ENCODE results near the gene ATP11A.
"Not testable (repeated sequence)": the region's sequence is repeated elsewhere in the genome, so short reads cannot be mapped to it uniquely, and the experiment has no call there.

DNA sequence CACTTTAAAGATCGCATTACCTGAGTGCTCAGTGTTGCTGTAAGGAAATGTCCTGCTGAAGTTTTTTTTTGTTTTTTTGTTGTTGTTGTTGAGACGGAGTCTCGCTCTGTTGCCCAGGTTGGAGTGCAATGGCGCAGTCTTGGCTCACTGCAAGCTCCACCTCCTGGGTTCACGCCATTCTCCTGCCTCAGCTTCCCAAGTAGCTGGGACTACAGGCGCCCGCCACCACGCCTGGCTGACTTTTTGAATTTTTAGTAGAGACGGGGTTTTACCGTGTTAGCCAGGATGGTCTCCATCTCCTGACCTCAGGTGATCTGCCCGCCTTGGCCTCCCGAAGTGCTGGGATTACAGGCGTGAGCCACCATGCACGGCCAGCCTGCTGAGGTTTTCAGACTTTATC is 175.6 kb downstream of the ATP11A start:
- not testable (repeated sequence) for TF ChIP-seq CTCF (tag by site-specific recombination; IDR thresholded peaks at IDR 0.05); ZNF266 (tag by site-specific recombination; IDR thresholded peaks at IDR 0.05; ENCODE audit: low read depth); ZNF843 (tag by site-specific recombination; IDR thresholded peaks at IDR 0.05); SALL2 (tag by site-specific recombination; IDR thresholded peaks at IDR 0.05; ENCODE audit: borderline replicate concordance); ZBTB1 (tag by site-specific recombination; IDR thresholded peaks at IDR 0.05); ZBTB21 (tag by site-specific recombination; IDR thresholded peaks at IDR 0.05); OVOL3 (tag by site-specific recombination; IDR thresholded peaks at IDR 0.05)
- TF ChIP-seq, protein P1, sequence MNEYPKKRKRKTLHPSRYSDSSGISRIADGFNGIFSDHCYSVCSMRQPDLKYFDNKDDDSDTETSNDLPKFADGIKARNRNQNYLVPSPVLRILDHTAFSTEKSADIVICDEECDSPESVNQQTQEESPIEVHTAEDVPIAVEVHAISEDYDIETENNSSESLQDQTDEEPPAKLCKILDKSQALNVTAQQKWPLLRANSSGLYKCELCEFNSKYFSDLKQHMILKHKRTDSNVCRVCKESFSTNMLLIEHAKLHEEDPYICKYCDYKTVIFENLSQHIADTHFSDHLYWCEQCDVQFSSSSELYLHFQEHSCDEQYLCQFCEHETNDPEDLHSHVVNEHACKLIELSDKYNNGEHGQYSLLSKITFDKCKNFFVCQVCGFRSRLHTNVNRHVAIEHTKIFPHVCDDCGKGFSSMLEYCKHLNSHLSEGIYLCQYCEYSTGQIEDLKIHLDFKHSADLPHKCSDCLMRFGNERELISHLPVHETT (tag by site-specific recombination; IDR thresholded peaks at IDR 0.05), result not testable (repeated sequence)
- TF ChIP-seq, protein P2, sequence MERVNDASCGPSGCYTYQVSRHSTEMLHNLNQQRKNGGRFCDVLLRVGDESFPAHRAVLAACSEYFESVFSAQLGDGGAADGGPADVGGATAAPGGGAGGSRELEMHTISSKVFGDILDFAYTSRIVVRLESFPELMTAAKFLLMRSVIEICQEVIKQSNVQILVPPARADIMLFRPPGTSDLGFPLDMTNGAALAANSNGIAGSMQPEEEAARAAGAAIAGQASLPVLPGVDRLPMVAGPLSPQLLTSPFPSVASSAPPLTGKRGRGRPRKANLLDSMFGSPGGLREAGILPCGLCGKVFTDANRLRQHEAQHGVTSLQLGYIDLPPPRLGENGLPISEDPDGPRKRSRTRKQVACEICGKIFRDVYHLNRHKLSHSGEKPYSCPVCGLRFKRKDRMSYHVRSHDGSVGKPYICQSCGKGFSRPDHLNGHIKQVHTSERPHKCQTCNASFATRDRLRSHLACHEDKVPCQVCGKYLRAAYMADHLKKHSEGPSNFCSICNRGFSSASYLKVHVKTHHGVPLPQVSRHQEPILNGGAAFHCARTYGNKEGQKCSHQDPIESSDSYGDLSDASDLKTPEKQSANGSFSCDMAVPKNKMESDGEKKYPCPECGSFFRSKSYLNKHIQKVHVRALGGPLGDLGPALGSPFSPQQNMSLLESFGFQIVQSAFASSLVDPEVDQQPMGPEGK (tag by site-specific recombination; IDR thresholded peaks at IDR 0.05), result not testable (repeated sequence)

Data from HEK293 (cell line).